NCI-H1048 (cell line): ENCODE data around the gene SPINT4.
"Not testable (repeated sequence)": the region's sequence is repeated elsewhere in the genome, so short reads cannot be mapped to it uniquely, and the experiment has no call there.

Experiments used
- DNase-seq: peaks from one replicate; lab custom pipeline; 2025; lab: John Stamatoyannopoulos, UW

Gene SPINT4

DNA sequence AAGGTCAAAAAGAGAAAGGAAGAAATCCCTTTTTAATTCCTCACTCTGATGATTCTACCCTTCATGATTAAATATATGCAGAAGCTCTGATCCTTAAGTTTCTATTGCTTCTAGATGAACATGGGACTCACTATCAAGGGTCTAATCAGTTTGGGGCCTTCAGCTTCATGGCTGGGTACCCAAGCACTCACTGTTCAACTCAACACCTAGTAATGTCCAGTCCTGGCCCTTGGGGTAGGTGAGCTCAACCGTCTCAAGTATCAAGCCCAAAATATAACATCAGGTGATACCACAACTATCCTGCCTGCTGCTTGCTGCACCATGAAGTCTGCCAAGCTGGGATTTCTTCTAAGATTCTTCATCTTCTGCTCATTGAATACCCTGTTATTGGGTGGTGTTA is at the start of gene SPINT4:
Gene SPINT4 (plus strand): TSS at position 301 of the 400 bp plus-strand sequence. CDS start 21 bp downstream, at position 322.
- DNase-seq, result no peak

GRCh38 chr20:45672765-45673164 is 49.4 kb upstream of the SPINT4 start:
- no peak for DNase-seq

DNA sequence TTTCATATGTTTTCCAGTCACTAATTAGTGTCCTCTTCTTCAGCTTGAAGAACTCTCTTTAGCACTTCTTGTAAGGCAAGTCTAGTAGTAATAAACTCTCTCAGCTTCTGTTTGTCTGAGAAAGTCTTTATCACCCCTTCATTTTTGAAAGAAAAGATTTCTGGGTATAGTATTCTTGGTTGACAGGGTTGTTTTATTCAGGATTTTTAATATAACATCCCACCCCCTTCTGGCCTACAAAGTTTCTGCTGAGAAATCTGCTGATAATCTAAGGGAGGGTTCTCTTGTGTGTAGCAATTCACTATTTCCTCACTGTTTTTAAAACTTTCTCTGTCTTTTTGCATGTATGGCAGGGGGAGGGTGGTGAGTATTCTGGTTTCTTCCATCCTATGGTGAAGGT is 42.5 kb upstream of the SPINT4 start:
- no peak for DNase-seq

GRCh38 chr20:45685896-45686295 is 36.3 kb upstream of the SPINT4 start:
- DNase-seq, result no peak

DNA sequence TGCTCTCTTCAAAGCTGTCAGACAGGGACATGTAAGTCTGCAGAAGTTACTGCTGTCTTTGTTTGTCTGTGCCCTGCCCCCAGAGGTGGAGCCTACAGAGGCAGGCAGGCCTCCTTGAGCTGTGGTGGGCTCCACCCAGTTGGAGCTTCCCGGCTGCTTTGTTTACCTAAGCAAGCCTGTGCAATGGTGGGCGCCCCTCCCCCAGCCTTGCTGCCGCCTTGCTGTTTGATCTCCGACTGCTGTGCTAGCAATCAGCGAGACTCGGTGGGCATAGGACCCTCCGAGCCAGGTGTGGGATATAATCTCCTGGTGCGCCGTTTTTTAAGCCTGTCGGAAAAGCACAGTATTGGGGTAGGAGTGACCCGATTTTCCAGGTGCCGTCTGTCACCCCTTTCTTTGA is 28.8 kb upstream of the SPINT4 start:
- not testable (repeated sequence) for DNase-seq

GRCh38 chr20:45695496-45695895 is 26.7 kb upstream of the SPINT4 start:
- no peak for DNase-seq

DNA sequence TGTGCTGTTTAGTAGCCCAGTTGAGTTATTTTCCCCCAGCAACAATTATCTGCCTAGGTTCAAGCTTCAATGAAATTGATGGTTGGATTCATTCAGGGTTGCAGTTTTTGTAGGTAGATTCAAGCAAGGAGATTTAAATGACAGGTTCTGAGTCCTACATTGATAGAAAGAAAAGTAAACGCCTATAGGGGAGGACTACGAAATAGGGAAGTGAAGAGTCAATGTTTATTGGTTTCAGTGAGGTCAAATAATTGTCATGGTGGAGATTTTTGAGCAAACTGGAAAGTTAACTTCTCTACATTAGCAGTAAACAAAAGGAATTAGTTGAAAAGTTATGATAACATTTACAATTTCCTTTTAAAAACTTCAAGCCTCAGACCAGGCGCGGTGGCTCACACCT is 21.0 kb upstream of the SPINT4 start:
- no peak for DNase-seq

DNA sequence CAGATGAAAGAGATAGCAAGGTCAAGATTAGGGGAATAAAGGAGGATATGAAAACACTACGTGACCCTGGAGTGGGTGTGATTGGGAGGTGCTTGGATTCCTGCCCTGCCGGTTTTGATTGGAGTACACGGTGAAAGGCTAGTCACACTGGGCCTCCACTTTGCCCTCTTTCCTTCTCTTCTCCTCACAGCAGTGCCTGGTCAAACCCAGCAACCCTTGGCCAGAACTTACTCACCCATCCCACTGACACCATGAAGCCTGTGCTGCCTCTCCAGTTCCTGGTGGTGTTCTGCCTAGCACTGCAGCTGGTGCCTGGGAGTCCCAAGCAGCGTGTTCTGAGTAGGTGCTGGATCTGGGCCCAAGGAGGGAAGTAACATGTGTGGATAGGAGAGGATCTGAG is 20.3 kb upstream of the SPINT4 start, which contains the start of gene WFDC13:
Gene WFDC13 (plus strand): TSS at position 166 of the 400 bp plus-strand sequence. CDS start 86 bp downstream, at position 252.
- no peak for DNase-seq

- DNase-seq, result no peak
These were observed 17.0 kb upstream of the SPINT4 start, which contains the start of gene WFDC10B for GRCh38 chr20:45704969-45705637. Gene WFDC10B (minus strand): TSS chr20:45705019. CDS start chr20:45685992, 19,027 bp downstream.

GRCh38 chr20:45716141-45716688 is 5.9 kb upstream of the SPINT4 start:
- not testable (repeated sequence) for DNase-seq

DNA sequence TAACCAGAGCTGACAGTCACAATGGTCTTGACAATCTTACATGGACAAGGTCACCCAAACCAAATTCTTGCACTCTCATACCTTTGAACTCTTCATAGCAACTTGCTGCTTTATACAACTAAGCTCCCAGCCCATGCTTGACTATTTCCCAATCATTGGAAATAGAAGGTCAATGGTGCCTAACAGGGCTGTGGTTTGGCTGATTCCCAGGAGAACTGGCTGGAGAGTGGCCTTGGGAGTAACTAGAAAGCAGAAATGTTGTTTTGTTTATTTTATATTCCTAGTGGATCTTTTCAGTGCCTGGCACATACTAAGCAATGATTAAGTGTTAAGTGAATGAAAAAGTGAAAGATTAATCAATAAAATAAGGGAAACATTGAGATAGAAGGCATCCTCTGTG is 3.0 kb downstream of the SPINT4 start:
- no peak for DNase-seq

- no peak for DNase-seq
These were observed 4.9 kb downstream of the SPINT4 start for GRCh38 chr20:45727044-45727443.

GRCh38 chr20:45732199-45732598 is 10.1 kb downstream of the SPINT4 start:
- DNase-seq, result no peak

- DNase-seq, result no peak
These were observed 13.4 kb downstream of the SPINT4 start for GRCh38 chr20:45735552-45735951.

- no peak for DNase-seq
These were observed 13.8 kb downstream of the SPINT4 start for GRCh38 chr20:45735988-45736387.

GRCh38 chr20:45742596-45742995 is 20.4 kb downstream of the SPINT4 start:
- no peak for DNase-seq

- DNase-seq, result no peak
These were observed 22.9 kb downstream of the SPINT4 start for GRCh38 chr20:45745015-45745414.

DNA sequence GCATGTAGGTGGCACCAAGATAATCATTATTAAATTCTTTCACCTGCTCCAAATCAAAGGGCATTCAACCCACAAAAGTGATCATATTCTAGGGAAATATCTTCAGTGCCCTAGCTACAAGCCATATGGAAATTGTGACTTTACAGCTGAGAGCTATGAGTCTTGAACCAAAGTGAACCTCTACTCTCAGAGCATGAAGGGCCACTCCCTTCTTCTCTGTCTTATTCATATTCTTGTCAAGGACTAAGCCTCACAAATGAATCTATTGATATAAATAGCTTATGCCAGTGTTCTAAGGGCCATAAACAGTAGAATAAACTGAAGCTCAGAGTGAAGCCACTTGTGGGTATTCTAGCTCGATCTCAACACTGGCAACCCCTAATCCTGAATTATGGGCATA is 29.6 kb downstream of the SPINT4 start:
- DNase-seq, result no peak

DNA sequence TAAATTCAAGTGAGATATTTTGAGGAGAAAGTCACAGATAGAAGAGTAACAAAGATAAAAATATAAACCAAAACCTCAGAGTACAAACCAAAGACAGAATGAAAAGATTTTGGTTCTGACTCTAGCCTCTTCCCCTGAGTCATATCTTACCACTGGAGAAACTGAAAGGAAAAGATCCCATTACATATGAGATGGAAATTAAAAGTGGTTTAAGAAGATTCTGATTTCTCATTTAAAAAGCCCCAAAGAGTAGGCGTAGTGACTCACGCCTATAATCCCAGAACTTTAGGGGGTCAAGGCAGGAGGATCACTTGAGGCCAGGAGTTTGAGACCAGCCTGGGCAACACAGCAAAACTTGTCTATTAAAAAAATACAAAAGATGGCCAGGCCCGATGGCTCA is 30.6 kb downstream of the SPINT4 start:
- no peak for DNase-seq

GRCh38 chr20:45758096-45758495 is 35.9 kb downstream of the SPINT4 start:
- DNase-seq, result no peak

DNA sequence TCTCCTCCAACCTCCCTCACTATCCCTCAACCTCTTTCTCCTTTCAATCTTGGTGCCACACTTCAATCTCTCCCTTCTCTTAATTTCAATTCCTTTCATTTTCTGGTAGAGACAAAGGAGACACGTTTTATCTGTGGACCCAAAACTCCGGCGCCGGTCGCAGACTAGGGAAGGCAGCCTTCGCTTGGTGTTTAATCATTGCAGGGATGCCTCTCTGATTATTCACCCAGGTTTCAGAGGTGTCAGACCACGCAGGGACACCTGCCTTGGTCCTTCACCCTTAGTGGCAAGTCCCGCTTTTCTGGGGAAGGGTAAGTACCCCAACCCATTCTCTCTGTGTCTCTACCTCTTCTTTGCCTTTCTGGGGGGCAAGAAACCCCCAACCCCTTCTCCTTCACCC is 37.8 kb downstream of the SPINT4 start:
- DNase-seq, result not testable (repeated sequence)

DNA sequence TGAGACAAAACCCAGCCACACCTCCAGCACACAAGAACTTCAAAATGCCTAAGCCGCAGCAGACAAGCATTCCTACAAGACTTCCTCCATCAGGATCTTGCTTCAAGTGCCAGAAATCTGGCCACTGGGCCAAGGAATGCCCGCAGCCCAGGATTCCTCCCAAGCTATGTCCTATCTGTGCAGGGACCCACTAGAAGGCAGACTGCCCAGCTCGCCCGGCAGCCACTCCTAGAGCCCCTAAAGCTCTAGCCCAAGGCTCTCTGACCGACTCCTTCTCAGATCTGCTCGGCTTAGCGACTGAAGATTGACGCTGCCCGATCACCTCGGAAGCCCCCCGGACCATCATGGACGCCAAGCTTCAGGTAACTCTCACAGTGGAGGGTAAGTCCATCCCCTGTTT is 39.8 kb downstream of the SPINT4 start:
- not testable (repeated sequence) for DNase-seq

- not testable (repeated sequence) for DNase-seq
These were observed 42.6 kb downstream of the SPINT4 start for GRCh38 chr20:45764618-45765282.
